ENCODE measurements around the gene GRAMD1B.
"Not testable (repeated sequence)": the region's sequence is repeated elsewhere in the genome, so short reads cannot be mapped to it uniquely, and the experiment has no call there.

The GRAMD1B gene

GRCh38 chr11:123641495-123641840 lies 211.4 kb downstream of the GRAMD1B start:
- DNase-seq (ENCODE audit: low read depth), result no peak

- no peak for DNase-seq (ENCODE audit: low read depth)
These were observed 212.4 kb downstream of the GRAMD1B start for GRCh38 chr11:123642435-123642834.

- no peak for DNase-seq (ENCODE audit: low read depth)
These were observed 215.4 kb downstream of the GRAMD1B start for GRCh38 chr11:123645286-123645975.

- DNase-seq (ENCODE audit: low read depth), result no peak
These were observed 220.8 kb downstream of the GRAMD1B start for GRCh38 chr11:123650901-123651300.

- DNase-seq (ENCODE audit: low read depth), result no peak
These were observed 222.5 kb downstream of the GRAMD1B start for GRCh38 chr11:123652599-123652998.

- no peak for DNase-seq (ENCODE audit: low read depth)
These were observed 223.4 kb downstream of the GRAMD1B start for GRCh38 chr11:123653483-123653826.

- no peak for DNase-seq (ENCODE audit: low read depth)
These were observed 223.9 kb downstream of the GRAMD1B start for GRCh38 chr11:123653827-123654565.

GRCh38 chr11:123654566-123655081 lies 224.6 kb downstream of the GRAMD1B start, which contains the start of gene SCN3B:
TSS of gene SCN3B (minus strand) at chr11:123654624. CDS start at chr11:123653801, 823 bp downstream.
- no peak for DNase-seq (ENCODE audit: low read depth)

GRCh38 chr11:123659311-123659710 lies 229.2 kb downstream of the GRAMD1B start:
- DNase-seq (ENCODE audit: low read depth), result no peak

- not testable (repeated sequence) for DNase-seq (ENCODE audit: low read depth)
These were observed 229.9 kb downstream of the GRAMD1B start for GRCh38 chr11:123659965-123660364.

- DNase-seq (ENCODE audit: low read depth), result no peak
These were observed 235.2 kb downstream of the GRAMD1B start for GRCh38 chr11:123665306-123665705.

- no peak for DNase-seq (ENCODE audit: low read depth)
These were observed 240.0 kb downstream of the GRAMD1B start for GRCh38 chr11:123670081-123670480.

GRCh38 chr11:123671534-123671933 lies 241.5 kb downstream of the GRAMD1B start:
- no peak for DNase-seq (ENCODE audit: low read depth)

- no peak for DNase-seq (ENCODE audit: low read depth)
These were observed 242.5 kb downstream of the GRAMD1B start for GRCh38 chr11:123672568-123672967.

GRCh38 chr11:123674297-123674696 lies 244.2 kb downstream of the GRAMD1B start:
- DNase-seq (ENCODE audit: low read depth), result no peak
